ENCODE measurements around the gene EEF1G. TPM values are rescaled to one million over a fixed set of nuclear protein-coding genes. Genes with fewer than 3 reads are reported as not detected.
A peak's percentile ranks its signal among the peaks of the same experiment; 100 is the strongest.
"Not testable (repeated sequence)": the region's sequence is repeated elsewhere in the genome, so short reads cannot be mapped to it uniquely, and the experiment has no call there.

EEF1G gene
- total RNA-seq, 1 donor from 2014 or later, result 2,051 TPM

DNA sequence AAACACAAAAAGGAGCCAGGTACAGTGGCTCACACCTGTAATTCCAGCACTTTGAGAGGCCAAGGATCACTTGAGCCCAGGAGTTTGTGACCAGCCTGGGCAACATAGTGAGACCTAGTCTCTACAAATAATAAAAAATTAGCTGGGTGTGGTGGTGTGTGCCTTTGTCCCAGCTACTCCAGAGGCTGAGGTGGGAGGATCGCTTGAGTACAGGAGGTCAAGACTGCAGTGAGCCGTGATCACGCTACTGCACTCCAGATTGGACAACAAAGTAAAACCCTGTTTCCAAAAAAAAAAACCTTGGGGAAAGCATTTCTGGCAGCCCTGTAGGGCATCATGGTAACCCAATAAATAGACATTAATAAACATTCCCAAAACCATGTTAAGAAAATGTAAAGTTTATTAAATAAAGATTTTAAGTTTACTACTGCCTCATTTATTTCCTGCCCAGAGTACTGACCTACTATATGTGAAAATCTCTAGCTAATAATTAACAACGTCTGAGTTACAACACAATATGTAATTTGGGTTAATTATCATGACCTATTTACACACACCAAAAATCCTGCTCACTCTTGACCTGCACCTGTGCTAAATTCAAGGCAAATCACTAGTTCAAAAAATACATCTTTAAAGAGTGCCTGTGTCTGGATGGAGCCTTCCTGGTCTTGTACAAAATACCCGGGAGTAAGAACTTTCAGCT is 8.4 kb downstream of the EEF1G start:
- no peak for DNase-seq (ENCODE audit: extremely low spot score, unreplicated experiment)
- peaks cover 33% of the 10 kb centered on the region for H3K36me3 Mint-ChIP-seq
- H3K27me3 Mint-ChIP-seq, result no peaks in the 10 kb centered on the region
- peak overlapping the region; percentile 29 for H3K27ac Mint-ChIP-seq
- H3K9me3 Mint-ChIP-seq, result no peaks in the 10 kb centered on the region
- H3K4me1 Mint-ChIP-seq (ENCODE audit: unreplicated experiment), result peaks cover 20% of the 10 kb centered on the region
- H3K4me3 Mint-ChIP-seq, result no peak overlapping the region
- TF ChIP-seq, protein P1, sequence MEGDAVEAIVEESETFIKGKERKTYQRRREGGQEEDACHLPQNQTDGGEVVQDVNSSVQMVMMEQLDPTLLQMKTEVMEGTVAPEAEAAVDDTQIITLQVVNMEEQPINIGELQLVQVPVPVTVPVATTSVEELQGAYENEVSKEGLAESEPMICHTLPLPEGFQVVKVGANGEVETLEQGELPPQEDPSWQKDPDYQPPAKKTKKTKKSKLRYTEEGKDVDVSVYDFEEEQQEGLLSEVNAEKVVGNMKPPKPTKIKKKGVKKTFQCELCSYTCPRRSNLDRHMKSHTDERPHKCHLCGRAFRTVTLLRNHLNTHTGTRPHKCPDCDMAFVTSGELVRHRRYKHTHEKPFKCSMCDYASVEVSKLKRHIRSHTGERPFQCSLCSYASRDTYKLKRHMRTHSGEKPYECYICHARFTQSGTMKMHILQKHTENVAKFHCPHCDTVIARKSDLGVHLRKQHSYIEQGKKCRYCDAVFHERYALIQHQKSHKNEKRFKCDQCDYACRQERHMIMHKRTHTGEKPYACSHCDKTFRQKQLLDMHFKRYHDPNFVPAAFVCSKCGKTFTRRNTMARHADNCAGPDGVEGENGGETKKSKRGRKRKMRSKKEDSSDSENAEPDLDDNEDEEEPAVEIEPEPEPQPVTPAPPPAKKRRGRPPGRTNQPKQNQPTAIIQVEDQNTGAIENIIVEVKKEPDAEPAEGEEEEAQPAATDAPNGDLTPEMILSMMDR (conservative IDR thresholded peaks at IDR 0.05), result no peak

DNA sequence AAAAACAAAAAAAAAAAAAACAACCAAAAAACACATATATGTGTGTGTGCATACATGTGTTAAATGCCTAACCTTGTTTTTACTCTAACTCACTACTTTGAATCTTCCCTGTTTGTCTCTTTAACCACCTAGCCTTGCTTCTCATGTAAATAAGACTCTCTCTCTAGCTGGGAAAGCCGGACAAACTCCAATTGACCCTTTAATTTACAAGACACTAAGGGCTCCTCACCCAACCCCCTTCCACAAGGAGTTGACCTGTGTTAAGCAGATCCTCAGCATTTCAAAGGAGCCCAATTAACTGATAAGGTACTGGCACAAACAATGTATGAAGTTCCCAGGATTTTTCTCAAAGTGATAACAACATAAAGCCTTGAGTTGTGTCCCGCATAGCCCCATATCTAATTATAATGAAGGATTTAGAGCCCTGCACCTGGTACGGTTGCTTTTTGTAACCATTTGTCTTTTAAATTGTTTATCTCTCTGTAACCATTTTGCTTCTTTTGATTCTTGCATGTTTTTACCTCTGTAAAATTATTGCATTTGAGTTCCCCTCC is 11.9 kb downstream of the EEF1G start:
- H3K9me3 Mint-ChIP-seq; H3K27me3 Mint-ChIP-seq; DNase-seq (ENCODE audit: extremely low spot score, unreplicated experiment): not testable (repeated sequence)
- Mint-ChIP-seq H3K4me1 (ENCODE audit: unreplicated experiment) (peaks cover 35% of the 10 kb centered on the region), H3K36me3 (peaks cover 38% of the 10 kb centered on the region), H3K4me3 (peak overlapping the region; percentile 67), H3K27ac (peak overlapping the region; percentile 97)

DNA sequence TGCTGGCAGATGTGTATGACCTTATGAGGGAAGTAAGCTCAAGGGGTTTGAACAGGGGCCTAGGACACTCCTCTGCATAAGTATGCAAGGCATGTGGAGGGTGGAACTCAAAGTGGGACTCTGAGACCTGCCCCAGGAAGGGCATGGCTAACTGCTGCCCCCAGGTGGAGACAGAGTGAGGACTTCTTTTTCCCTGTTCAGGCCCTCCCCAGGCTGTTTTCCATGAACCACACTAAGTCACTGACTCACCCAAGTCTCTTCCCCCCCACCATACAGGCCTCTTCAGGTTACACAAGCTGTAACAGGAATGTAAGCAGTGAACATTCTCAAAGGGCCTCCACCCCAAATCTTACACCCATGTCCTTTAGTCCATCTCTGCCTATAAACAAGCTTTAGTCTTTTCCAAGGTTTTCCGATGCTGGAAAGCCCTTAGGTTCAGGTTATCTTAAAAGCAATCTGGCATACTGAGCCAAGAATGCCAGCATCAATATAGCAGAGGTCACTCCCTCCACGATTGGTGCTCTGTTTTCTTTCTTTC is 13.1 kb downstream of the EEF1G start:
- H3K27ac Mint-ChIP-seq, result peak overlapping the region; percentile 98
- H3K36me3 Mint-ChIP-seq, result peaks cover 36% of the 10 kb centered on the region
- DNase-seq (ENCODE audit: extremely low spot score, unreplicated experiment), result peak; percentile 85
- H3K4me1 Mint-ChIP-seq (ENCODE audit: unreplicated experiment), result peaks cover 46% of the 10 kb centered on the region
- TF ChIP-seq, protein P1 (conservative IDR thresholded peaks at IDR 0.05), result peak; percentile 68
- H3K9me3 Mint-ChIP-seq, result no peaks in the 10 kb centered on the region
- H3K4me3 Mint-ChIP-seq, result peak overlapping the region; percentile 55
- H3K27me3 Mint-ChIP-seq, result no peaks in the 10 kb centered on the region

- Mint-ChIP-seq H3K4me1 (ENCODE audit: unreplicated experiment) (peaks cover 53% of the 10 kb centered on the region), H3K4me3 (peak overlapping the region; percentile 16), H3K36me3 (peaks cover 33% of the 10 kb centered on the region), H3K27ac (peak overlapping the region; percentile 98)
- DNase-seq (ENCODE audit: extremely low spot score, unreplicated experiment); H3K27me3 Mint-ChIP-seq; H3K9me3 Mint-ChIP-seq: not testable (repeated sequence)
Observed at GRCh38 chr11:62559626-62560025, 14.1 kb downstream of the EEF1G start.

DNA sequence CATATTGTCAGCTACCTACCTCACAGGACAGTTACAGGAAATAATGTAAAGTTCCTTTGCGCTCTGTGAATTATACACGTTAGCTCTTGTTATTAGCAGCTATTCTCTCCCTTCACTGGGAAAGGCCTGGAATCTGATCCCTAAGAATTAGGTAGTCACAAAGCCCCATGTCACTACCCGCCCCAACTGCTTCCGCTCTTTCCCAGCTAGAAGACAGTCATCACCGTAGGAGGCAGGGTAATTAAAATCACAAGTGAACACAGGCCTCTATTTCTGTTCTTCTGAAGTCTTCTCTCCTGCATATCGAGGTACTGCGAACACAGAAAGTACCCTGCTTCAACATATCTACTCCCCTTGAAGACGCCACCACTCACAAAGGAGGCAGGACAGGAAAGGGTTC is 14.5 kb downstream of the EEF1G start:
- Mint-ChIP-seq H3K27ac (peak overlapping the region; percentile 98), H3K9me3 (no peaks in the 10 kb centered on the region), H3K36me3 (peaks cover 33% of the 10 kb centered on the region), H3K4me1 (ENCODE audit: unreplicated experiment) (peaks cover 57% of the 10 kb centered on the region), H3K4me3 (no peak overlapping the region), H3K27me3 (no peaks in the 10 kb centered on the region)
- TF ChIP-seq, protein P1 (conservative IDR thresholded peaks at IDR 0.05), result no peak
- no peak for DNase-seq (ENCODE audit: extremely low spot score, unreplicated experiment)

GRCh38 chr11:62558669-62559068 is 15.0 kb downstream of the EEF1G start:
- DNase-seq (ENCODE audit: extremely low spot score, unreplicated experiment), result no peak
- Mint-ChIP-seq H3K27ac (no peak overlapping the region), H3K9me3 (no peaks in the 10 kb centered on the region), H3K4me3 (no peak overlapping the region), H3K27me3 (no peaks in the 10 kb centered on the region), H3K4me1 (ENCODE audit: unreplicated experiment) (peaks cover 62% of the 10 kb centered on the region), H3K36me3 (peaks cover 33% of the 10 kb centered on the region)
- TF ChIP-seq, protein P1 (conservative IDR thresholded peaks at IDR 0.05), result no peak
